OCI-LY7 (cell line): Measurements from ENCODE around the gene WDCP.

ENCODE experiments used
- CTCF ChIP-seq: fragments of 200-600 bp; sonication (generic); conservative IDR thresholded peaks from 2 replicates; pipeline ENCODE4 v1.5.1; 2014; ENCODE audit warnings: mild to moderate bottlenecking, antibody characterized with exemption, low read length, moderate library complexity, mixed read lengths
- EZH2phosphoT487 ChIP-seq: fragments of 200-600 bp; sonication (generic); IDR thresholded peaks from 2 replicates; pipeline ENCODE4 v1.6.1; 2018; ENCODE audit warnings: low read depth, borderline replicate concordance, mild to moderate bottlenecking, mixed run types, antibody characterized with exemption, low read length, moderate library complexity, mixed read lengths

DNA sequence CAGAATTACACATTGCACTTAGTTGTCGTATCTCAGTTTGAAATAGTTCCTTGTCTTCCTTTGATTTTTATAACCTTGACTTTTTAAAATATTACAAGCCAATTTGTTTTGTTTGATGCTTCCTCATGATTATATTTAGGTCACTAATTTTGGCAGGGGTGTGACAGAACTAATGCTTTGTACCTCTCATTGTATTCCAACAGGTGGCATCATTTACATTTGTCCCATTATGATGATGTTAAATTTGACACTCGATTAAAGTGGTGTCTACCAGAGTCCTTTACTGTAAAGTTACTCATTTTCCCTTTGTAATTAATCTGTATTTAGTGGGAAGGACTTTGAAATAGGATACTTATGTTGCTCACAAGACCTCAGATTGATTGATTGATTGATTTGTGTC is 58.8 kb downstream of the WDCP start:
- TF ChIP-seq CTCF: peak; percentile 74
- TF ChIP-seq EZH2phosphoT487: no peak
